Fibroblast of pulmonary artery (primary cell): ENCODE data around the gene THAP8.
"Not testable (repeated sequence)": the region's sequence is repeated elsewhere in the genome, so short reads cannot be mapped to it uniquely, and the experiment has no call there.

ENCODE experiments used
- DNase-seq: peaks from one replicate; pipeline ENCODE4 v3.0.0-alpha.2; 2010; ENCODE audit warnings: low read depth
- H3K4me3 ChIP-seq: replicated peaks from 2 replicates; pipeline ENCODE4 v1.5.1; 2011; ENCODE audit warnings: low read depth, mild to moderate bottlenecking, control low read depth, low read length, moderate library complexity
- TF ChIP-seq, protein P1 (sequence below): IDR thresholded peaks from 2 replicates; pipeline ENCODE4 v1.5.1; 2011; ENCODE audit warnings: mild to moderate bottlenecking, control low read depth, low read length, inconsistent platforms; ENCODE audit errors: missing control alignments

The THAP8 gene

GRCh38 chr19:36046443-36047050 is 7.5 kb downstream of the THAP8 start:
- TF ChIP-seq, protein P1, sequence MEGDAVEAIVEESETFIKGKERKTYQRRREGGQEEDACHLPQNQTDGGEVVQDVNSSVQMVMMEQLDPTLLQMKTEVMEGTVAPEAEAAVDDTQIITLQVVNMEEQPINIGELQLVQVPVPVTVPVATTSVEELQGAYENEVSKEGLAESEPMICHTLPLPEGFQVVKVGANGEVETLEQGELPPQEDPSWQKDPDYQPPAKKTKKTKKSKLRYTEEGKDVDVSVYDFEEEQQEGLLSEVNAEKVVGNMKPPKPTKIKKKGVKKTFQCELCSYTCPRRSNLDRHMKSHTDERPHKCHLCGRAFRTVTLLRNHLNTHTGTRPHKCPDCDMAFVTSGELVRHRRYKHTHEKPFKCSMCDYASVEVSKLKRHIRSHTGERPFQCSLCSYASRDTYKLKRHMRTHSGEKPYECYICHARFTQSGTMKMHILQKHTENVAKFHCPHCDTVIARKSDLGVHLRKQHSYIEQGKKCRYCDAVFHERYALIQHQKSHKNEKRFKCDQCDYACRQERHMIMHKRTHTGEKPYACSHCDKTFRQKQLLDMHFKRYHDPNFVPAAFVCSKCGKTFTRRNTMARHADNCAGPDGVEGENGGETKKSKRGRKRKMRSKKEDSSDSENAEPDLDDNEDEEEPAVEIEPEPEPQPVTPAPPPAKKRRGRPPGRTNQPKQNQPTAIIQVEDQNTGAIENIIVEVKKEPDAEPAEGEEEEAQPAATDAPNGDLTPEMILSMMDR = no peak
- peak; percentile 72 for DNase-seq
- H3K4me3 ChIP-seq = no peak overlapping the region

DNA sequence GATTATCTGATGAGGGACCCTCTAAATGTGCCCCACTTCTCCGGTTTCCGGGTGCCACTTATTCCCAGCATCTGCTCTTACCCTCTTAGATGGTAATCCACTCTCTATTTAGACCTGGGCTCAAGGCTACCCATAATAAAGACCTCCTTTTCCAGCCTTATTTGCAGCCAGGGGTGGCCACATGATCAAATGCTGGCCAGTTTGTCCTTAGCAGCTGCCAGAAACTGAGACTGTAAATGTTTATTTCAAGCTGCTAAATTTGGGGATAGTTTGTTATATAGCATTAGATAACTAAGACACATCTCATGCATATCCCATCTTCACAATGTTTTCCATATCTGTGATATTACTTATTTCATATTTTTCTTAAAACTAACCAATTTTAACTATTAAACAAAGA is 10.1 kb downstream of the THAP8 start:
- no peak overlapping the region for H3K4me3 ChIP-seq
- TF ChIP-seq, protein P1 = no peak
- no peak for DNase-seq

GRCh38 chr19:36041831-36042230 is 12.3 kb downstream of the THAP8 start:
- DNase-seq = peak; percentile 96
- TF ChIP-seq, protein P1 = no peak

GRCh38 chr19:36041092-36041491 is 13.0 kb downstream of the THAP8 start:
- DNase-seq, H3K4me3 ChIP-seq: not testable (repeated sequence)

More at GRCh38 chr19:36041831-36042230, 12.3 kb downstream of the THAP8 start:
- H3K4me3 ChIP-seq = no peak overlapping the region

DNA sequence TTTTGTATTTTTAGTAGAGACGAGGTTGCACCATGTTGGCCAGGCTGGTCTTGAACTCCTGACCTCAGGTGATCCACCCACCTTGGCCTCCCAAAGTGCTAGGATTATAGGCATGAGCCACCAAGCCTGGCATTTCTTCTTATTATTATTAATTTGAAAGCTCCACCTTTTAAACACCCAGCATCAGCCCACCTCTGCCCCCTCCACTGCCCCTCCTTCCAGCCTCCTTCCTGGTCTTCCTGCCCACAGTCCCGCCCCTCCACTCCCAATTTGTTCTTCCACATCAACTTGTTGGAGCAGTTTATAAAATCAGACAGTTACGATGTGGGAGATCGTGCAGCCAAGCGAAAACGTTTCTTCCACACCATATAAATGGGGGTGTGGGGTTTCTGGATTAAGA is 13.6 kb downstream of the THAP8 start:
- TF ChIP-seq, protein P1 = no peak
- H3K4me3 ChIP-seq = no peak overlapping the region
- DNase-seq = no peak

DNA sequence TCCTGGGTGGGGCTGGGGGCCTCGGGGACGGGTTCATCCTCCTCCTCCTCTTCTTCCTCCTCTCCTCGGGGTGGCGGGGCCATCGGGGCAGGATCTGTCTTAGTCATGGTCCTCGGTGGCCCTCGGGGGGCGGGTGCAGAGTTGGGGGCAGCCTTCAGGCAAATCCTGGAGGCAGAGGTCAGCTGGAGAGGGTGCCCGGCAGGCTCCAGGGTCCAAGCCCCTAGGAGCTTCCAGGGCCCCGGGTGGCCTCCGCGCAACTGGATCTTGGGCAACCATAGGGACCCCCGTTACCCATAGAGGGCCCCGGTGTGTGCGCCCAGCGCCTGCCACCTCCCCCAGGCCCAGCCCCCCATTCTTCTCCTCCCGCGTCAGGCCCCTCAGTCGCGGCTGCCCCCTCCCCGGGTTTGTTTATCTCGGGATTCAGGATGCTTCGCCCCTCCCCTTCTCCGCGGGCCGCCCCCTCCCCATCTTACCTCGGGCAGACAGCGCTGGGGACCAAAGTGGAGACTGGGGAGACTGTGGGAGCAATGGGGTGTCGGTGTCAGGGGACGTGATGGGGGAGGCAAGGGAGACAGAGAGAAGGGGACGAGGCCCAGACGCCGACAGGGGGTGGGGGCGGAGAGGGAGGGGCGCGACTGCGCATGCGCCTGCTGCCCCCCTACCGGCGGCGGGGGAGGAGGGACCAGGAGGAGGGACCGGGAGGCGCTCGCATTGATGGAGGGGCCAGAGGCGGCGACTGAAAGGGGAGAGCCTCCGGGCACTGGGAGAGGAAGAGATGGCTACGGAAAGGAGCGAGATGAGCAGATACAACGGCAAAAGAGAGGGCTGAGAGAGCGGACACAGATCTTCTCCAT is 21.6 kb downstream of the THAP8 start, which contains the start of gene CLIP3:
CLIP3 (minus strand) TSS at position 623 of the 854 bp plus-strand sequence; CDS start at position 107, 516 bp downstream.
- TF ChIP-seq, protein P1 = no peak
- peak within 1 kb of the TSS; percentile 87 for H3K4me3 ChIP-seq
- DNase-seq = peak; percentile 74

GRCh38 chr19:36031308-36031707 is 22.8 kb downstream of the THAP8 start:
- TF ChIP-seq, protein P1 = no peak
- peak overlapping the region; percentile 7 for H3K4me3 ChIP-seq
- DNase-seq = no peak
